ENCODE measurements around the gene ZFR2.

DNA sequence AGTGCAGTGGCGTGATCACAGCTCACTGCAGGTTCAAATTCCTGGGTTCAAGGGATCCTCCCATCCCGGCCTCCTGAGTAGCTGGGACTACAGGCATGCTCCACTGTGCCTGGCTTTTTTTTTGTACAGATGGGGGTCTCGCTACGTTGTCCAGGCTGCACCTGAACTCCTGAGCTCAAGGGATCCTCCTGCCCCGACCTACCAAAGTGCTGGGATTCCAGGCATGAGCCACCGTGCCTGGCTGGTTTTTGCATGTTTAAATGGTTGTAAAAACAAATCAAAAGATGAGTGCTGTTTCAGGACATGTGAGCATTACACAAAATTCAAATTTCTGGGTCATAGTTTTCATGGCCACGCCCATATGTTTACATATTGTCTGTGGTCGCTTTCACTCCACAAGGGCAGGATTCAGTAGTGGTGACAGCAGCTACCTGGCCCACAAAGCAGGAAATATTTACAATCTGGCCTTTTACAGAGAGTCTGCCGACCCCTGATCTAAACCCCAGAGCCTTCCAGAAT, 88.0 kb downstream of the ZFR2 start:
- TF ChIP-seq CTCF (IDR thresholded peaks at IDR 0.05): no peak
- TF ChIP-seq POLR2A (IDR thresholded peaks at IDR 0.05): no peak
- TF ChIP-seq POLR2AphosphoS5 (IDR thresholded peaks at IDR 0.05): no peak
